ENCODE measurements around the gene SLC29A1.

The SLC29A1 gene

DNA sequence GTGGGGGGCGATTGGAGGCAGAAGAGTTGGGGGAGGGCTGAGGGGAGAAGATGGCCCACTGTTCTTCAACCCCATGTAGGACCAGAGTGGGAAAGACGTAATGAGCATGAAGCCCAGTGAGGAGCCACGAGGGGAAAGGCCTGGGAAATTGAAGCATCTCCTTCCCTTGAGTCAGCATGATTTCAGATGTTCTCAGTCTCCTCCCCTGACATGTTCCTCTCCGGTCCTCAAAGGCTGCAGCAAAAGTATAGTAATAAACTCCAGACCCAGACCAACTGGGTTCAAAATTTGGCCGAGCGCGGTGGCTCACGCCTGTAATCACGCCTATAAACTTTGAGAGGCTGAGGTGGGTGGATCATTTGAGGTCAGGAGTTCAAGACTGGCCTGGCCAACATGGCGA lies 43.9 kb downstream of the SLC29A1 start:
- no peak overlapping the region for H3K27ac Mint-ChIP-seq
- peaks cover 41% of the 10 kb centered on the region for H3K27me3 Mint-ChIP-seq (ENCODE audit: low read depth)
- no peaks in the 10 kb centered on the region for H3K9me3 Mint-ChIP-seq
- H3K36me3 Mint-ChIP-seq (ENCODE audit: low read depth) = no peaks in the 10 kb centered on the region
- TF ChIP-seq CTCF (IDR thresholded peaks at IDR 0.05; ENCODE audit: unreplicated experiment in 3 of 3) = no peak
- H3K4me3 Mint-ChIP-seq = peak overlapping the region; percentile 26 to 85 (median 59)
- peaks cover 34% of the 10 kb centered on the region for H3K4me1 Mint-ChIP-seq

GRCh38 chr6:44268095-44268628 lies 44.8 kb downstream of the SLC29A1 start:
- Mint-ChIP-seq H3K27ac (no peak overlapping the region), H3K27me3 (ENCODE audit: low read depth) (peaks cover 50% of the 10 kb centered on the region), H3K9me3 (no peaks in the 10 kb centered on the region), H3K36me3 (ENCODE audit: low read depth) (no peaks in the 10 kb centered on the region), H3K4me1 (peaks cover 24% of the 10 kb centered on the region), H3K4me3 (peak overlapping the region; percentile 53 to 69 (median 65))
- peak; percentile 95 to 97 (median 96) for TF ChIP-seq CTCF (IDR thresholded peaks at IDR 0.05; ENCODE audit: unreplicated experiment in 3 of 3)

GRCh38 chr6:44269178-44269920 lies 46.0 kb downstream of the SLC29A1 start:
- Mint-ChIP-seq H3K9me3 (no peaks in the 10 kb centered on the region), H3K4me3 (peak overlapping the region; percentile 75 to 86 (median 80)), H3K4me1 (peaks cover 13% of the 10 kb centered on the region), H3K27me3 (ENCODE audit: low read depth) (peaks cover 54% of the 10 kb centered on the region), H3K27ac (no peak overlapping the region), H3K36me3 (ENCODE audit: low read depth) (no peaks in the 10 kb centered on the region)
- no peak for TF ChIP-seq CTCF (IDR thresholded peaks at IDR 0.05; ENCODE audit: unreplicated experiment in 3 of 3)

GRCh38 chr6:44269921-44270525 lies 46.6 kb downstream of the SLC29A1 start, which contains the start of gene TMEM151B:
Gene TMEM151B, plus strand, starts transcription at chr6:44270450. Its CDS starts 293 bp downstream, at chr6:44270743.
- Mint-ChIP-seq H3K9me3 (no peaks in the 10 kb centered on the region), H3K4me1 (peaks cover 6% of the 10 kb centered on the region), H3K27ac (no peak within 1 kb of the TSS), H3K27me3 (ENCODE audit: low read depth) (peaks cover 57% of the 10 kb centered on the region), H3K4me3 (peak within 1 kb of the TSS; percentile 81 to 86 (median 82)), H3K36me3 (ENCODE audit: low read depth) (no peaks in the 10 kb centered on the region)
- TF ChIP-seq CTCF (IDR thresholded peaks at IDR 0.05; ENCODE audit: unreplicated experiment in 3 of 3) = no peak

- Mint-ChIP-seq H3K27me3 (ENCODE audit: low read depth) (peaks cover 57% of the 10 kb centered on the region), H3K36me3 (ENCODE audit: low read depth) (no peaks in the 10 kb centered on the region), H3K9me3 (no peaks in the 10 kb centered on the region), H3K4me3 (peak overlapping the region; percentile 81 to 82 (median 82)), H3K4me1 (peaks cover 4% of the 10 kb centered on the region), H3K27ac (no peak overlapping the region)
- no peak for TF ChIP-seq CTCF (IDR thresholded peaks at IDR 0.05; ENCODE audit: unreplicated experiment in 3 of 3)
These were observed 47.4 kb downstream of the SLC29A1 start for GRCh38 chr6:44270526-44271405.

Measured in nephron (organoid).